Activated B cell treated with CpG ODN at 0.5 μM for 24 hours (primary cell): ENCODE data around the gene KCNQ1. TPM values are rescaled to one million over a fixed set of nuclear protein-coding genes. Genes with fewer than 3 reads are reported as not detected.

Experiments
- ATAC-seq: fragments of 200-7000 bp; cut with Tn5 transposase; one replicate; pipeline ENCODE4 v1.10.0; 2021; ENCODE audit warnings: low read depth, mild to moderate bottlenecking, moderate library complexity
- CTCF ChIA-PET: fragments of 350-600 bp; sonication (Branson Sonifier 250); formaldehyde crosslinking; loops from one replicate; lab custom pipeline; 2021; ENCODE audit warnings: antibody characterized with exemption; lab: Charles Lee
- POLR2A ChIA-PET: fragments of 350-600 bp; sonication (Branson Sonifier 250); formaldehyde crosslinking; loops from one replicate; lab custom pipeline; 2021; ENCODE audit warnings: antibody characterized with exemption; lab: Charles Lee
- DNase-seq: peaks from one replicate; pipeline ENCODE4 v3.0.0; 2022
- H3K27ac Mint-ChIP-seq: one replicate; pipeline ENCODE4 v1.8.0; 2020; ENCODE audit warnings: mixed read lengths
- H3K27me3 Mint-ChIP-seq: one replicate; pipeline ENCODE4 v1.8.0; 2021; ENCODE audit warnings: mixed read lengths
- H3K36me3 Mint-ChIP-seq: one replicate; pipeline ENCODE4 v1.8.0; 2021; ENCODE audit warnings: low read depth, mixed read lengths
- H3K4me1 Mint-ChIP-seq: one replicate; pipeline ENCODE4 v1.8.0; 2021; ENCODE audit warnings: mixed read lengths
- H3K4me3 Mint-ChIP-seq: one replicate; pipeline ENCODE4 v1.8.0; 2020; ENCODE audit warnings: mild to moderate bottlenecking, mixed read lengths
- H3K9me3 Mint-ChIP-seq: one replicate; pipeline ENCODE4 v1.8.0; 2020; ENCODE audit warnings: mixed read lengths
- CTCF ChIP-seq: fragments of 200-600 bp; IDR thresholded peaks from one replicate; pipeline ENCODE4 v1.8.0; 2022; ENCODE audit warnings: antibody characterized with exemption, mild to moderate bottlenecking
- intact Hi-C: fragments of 100-400 bp; cut with micrococcal nuclease; formaldehyde crosslinking; loops from one replicate; pipeline ENCODE4 v1.15.1; 2024
- total RNA-seq: library from RNA; stranded (reverse); gene quantifications from 2 replicates; pipeline ENCODE4 v1.2.3, GENCODE V29; 2022

KCNQ1 gene
- total RNA-seq, 1 donor from 2014 or later = 6.5 TPM

GRCh38 chr11:2518111-2518982 is 73.5 kb downstream of the KCNQ1 start:
- peak; percentile 11 for DNase-seq
- ChIA-PET CTCF (no interaction called here), POLR2A (no interaction called here)
- intact Hi-C loops = no loop called here
- Mint-ChIP-seq H3K27ac (no peak overlapping the region), H3K4me1 (no peaks in the 10 kb centered on the region), H3K27me3 (no peaks in the 10 kb centered on the region), H3K9me3 (no peaks in the 10 kb centered on the region), H3K4me3 (no peak overlapping the region), H3K36me3 (no peaks in the 10 kb centered on the region)
- TF ChIP-seq CTCF = no peak
- ATAC-seq = no peak

- no peaks in the 10 kb centered on the region for H3K27me3 Mint-ChIP-seq
- H3K27ac Mint-ChIP-seq = no peak overlapping the region
- H3K9me3 Mint-ChIP-seq = no peaks in the 10 kb centered on the region
- intact Hi-C loops = no loop called here
- H3K36me3 Mint-ChIP-seq = no peaks in the 10 kb centered on the region
- no peak overlapping the region for H3K4me3 Mint-ChIP-seq
- TF ChIP-seq CTCF = no peak
- POLR2A ChIA-PET = no interaction called here
- CTCF ChIA-PET = no interaction called here
- no peak for ATAC-seq
- peaks cover 2% of the 10 kb centered on the region for H3K4me1 Mint-ChIP-seq
- no peak for DNase-seq
These were observed 74.2 kb downstream of the KCNQ1 start for GRCh38 chr11:2518983-2519340.

GRCh38 chr11:2519517-2519861 is 74.7 kb downstream of the KCNQ1 start:
- Mint-ChIP-seq H3K9me3 (no peaks in the 10 kb centered on the region), H3K36me3 (no peaks in the 10 kb centered on the region), H3K4me1 (peaks cover 4% of the 10 kb centered on the region), H3K27ac (no peak overlapping the region), H3K4me3 (no peak overlapping the region), H3K27me3 (no peaks in the 10 kb centered on the region)
- DNase-seq (no peak), ATAC-seq (no peak)
- ChIA-PET CTCF (no interaction called here), POLR2A (no interaction called here)
- TF ChIP-seq CTCF = no peak
- intact Hi-C loops = no loop called here

- no peak overlapping the region for H3K27ac Mint-ChIP-seq
- H3K27me3 Mint-ChIP-seq = no peaks in the 10 kb centered on the region
- no peaks in the 10 kb centered on the region for H3K36me3 Mint-ChIP-seq
- H3K9me3 Mint-ChIP-seq = no peaks in the 10 kb centered on the region
- ATAC-seq = no peak
- TF ChIP-seq CTCF = no peak
- intact Hi-C loops = no loop called here
- H3K4me3 Mint-ChIP-seq = no peak overlapping the region
- CTCF ChIA-PET = no interaction called here
- peak; percentile 12 for DNase-seq
- POLR2A ChIA-PET = no interaction called here
- H3K4me1 Mint-ChIP-seq = peaks cover 10% of the 10 kb centered on the region
These were observed 75.3 kb downstream of the KCNQ1 start for GRCh38 chr11:2519862-2520735.

- Mint-ChIP-seq H3K9me3 (no peaks in the 10 kb centered on the region), H3K36me3 (no peaks in the 10 kb centered on the region), H3K4me3 (no peak overlapping the region), H3K27ac (no peak overlapping the region), H3K27me3 (no peaks in the 10 kb centered on the region), H3K4me1 (peaks cover 16% of the 10 kb centered on the region)
- intact Hi-C loops = no loop called here
- ATAC-seq (no peak), DNase-seq (no peak)
- no peak for TF ChIP-seq CTCF
- ChIA-PET POLR2A (no interaction called here), CTCF (no interaction called here)
These were observed 75.9 kb downstream of the KCNQ1 start for GRCh38 chr11:2520736-2521035.
